Erythroblast (primary cell): ENCODE data around the gene NT5C1B.

ENCODE experiments used
- GATA1 ChIP-seq: IDR thresholded peaks from 2 replicates; pipeline ENCODE4 v1.6.1; 2011; ENCODE audit warnings: low read depth, mild to moderate bottlenecking, control low read depth, low read length, moderate library complexity
- POLR2A ChIP-seq: IDR thresholded peaks from 2 replicates; pipeline ENCODE4 v1.6.1; 2011; ENCODE audit warnings: mild to moderate bottlenecking, low read length

DNA sequence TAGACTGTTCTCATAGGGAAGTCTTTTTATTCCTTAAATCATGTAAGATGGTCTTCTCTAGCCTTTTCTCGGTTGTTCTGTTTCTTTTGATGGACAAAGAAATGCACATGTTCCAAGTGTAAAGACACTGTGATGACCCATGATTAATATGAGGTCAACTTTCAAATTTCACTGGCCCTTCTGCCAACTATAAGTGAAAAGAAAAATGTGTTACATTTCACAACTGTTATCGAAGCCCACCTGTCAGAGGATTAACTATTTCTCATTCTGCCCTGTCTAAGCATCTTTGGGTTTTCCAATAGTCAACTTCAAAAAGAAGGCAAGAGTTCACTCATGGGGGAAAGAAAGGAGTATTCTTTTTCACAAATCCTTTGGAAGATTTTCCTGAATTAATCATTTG lies 32.2 kb downstream of the NT5C1B start:
- TF ChIP-seq POLR2A (peak; percentile 14), GATA1 (no peak)
